H9 (cell line): ENCODE measurements around the gene MAD1L1. TPM values are rescaled to one million over a fixed set of nuclear protein-coding genes. Genes with fewer than 3 reads are reported as not detected.
A peak's percentile ranks its signal among the peaks of the same experiment; 100 is the strongest.

Experiments used
- DNase-seq: peaks from one replicate; pipeline ENCODE4 v3.0.0-alpha.2; 2017
- H2AFZ ChIP-seq: one replicate; pipeline ENCODE4 v1.6.1; 2013; ENCODE audit warnings: mild to moderate bottlenecking, low read length, control low read depth, moderate library complexity
- H2AK5ac ChIP-seq: 2 replicates; pipeline ENCODE4 v1.6.1; 2013; ENCODE audit warnings: low read length, control low read depth, mixed read lengths; ENCODE audit not compliant: insufficient read length
- H2BK120ac ChIP-seq: one replicate; pipeline ENCODE4 v1.6.1; 2013; ENCODE audit warnings: low read depth, mild to moderate bottlenecking, low read length, control low read depth, inconsistent platforms; ENCODE audit not compliant: poor library complexity, severe bottlenecking
- H2BK12ac ChIP-seq: 2 replicates; pipeline ENCODE4 v1.6.1; 2013; ENCODE audit warnings: low read length, control low read depth, mixed read lengths, low read depth; ENCODE audit not compliant: insufficient read length
- H2BK15ac ChIP-seq: 2 replicates; pipeline ENCODE4 v1.6.1; 2013; ENCODE audit warnings: low read depth, low read length, control low read depth
- H2BK20ac ChIP-seq: one replicate; pipeline ENCODE4 v1.6.1; 2013; ENCODE audit warnings: low read depth, mild to moderate bottlenecking, low read length, control low read depth, inconsistent platforms; ENCODE audit not compliant: poor library complexity, severe bottlenecking
- H2BK5ac ChIP-seq: 2 replicates; pipeline ENCODE4 v1.6.1; 2013; ENCODE audit warnings: low read length, control low read depth, mixed read lengths; ENCODE audit not compliant: insufficient read length
- H3K14ac ChIP-seq: 2 replicates; pipeline ENCODE4 v1.6.1; 2013; ENCODE audit warnings: low read length, control low read depth; ENCODE audit not compliant: insufficient read depth
- H3K18ac ChIP-seq: 2 replicates; pipeline ENCODE4 v1.6.1; 2013; ENCODE audit warnings: low read depth, mild to moderate bottlenecking, mixed read lengths, low read length, control low read depth; ENCODE audit not compliant: insufficient read length
- H3K23ac ChIP-seq: 2 replicates; pipeline ENCODE4 v1.6.1; 2013; ENCODE audit warnings: low read length, control low read depth, mixed read lengths, low read depth; ENCODE audit not compliant: insufficient read length
- H3K23me2 ChIP-seq: 2 replicates; pipeline ENCODE4 v1.6.1; 2013; ENCODE audit warnings: low read depth, mild to moderate bottlenecking, mixed read lengths, low read length, control low read depth; ENCODE audit not compliant: insufficient read length, poor library complexity, severe bottlenecking
- H3K27ac ChIP-seq: 2 replicates; pipeline ENCODE4 v1.5.1; 2013; ENCODE audit warnings: low read length, control low read depth, mixed read lengths, low read depth; ENCODE audit not compliant: insufficient read length
- H3K27me3 ChIP-seq: 2 replicates; pipeline ENCODE4 v1.6.1; 2013; ENCODE audit warnings: low read length, control low read depth, inconsistent platforms; ENCODE audit not compliant: insufficient read depth
- H3K4ac ChIP-seq: 2 replicates; pipeline ENCODE4 v1.6.1; 2013; ENCODE audit warnings: low read depth, mild to moderate bottlenecking, control low read depth, inconsistent platforms, low read length, moderate library complexity
- H3K4me1 ChIP-seq: 2 replicates; pipeline ENCODE4 v1.6.1; 2013; ENCODE audit warnings: low read length, control low read depth, inconsistent platforms; ENCODE audit not compliant: insufficient read depth
- H3K4me2 ChIP-seq: 2 replicates; pipeline ENCODE4 v1.6.1; 2013; ENCODE audit warnings: low read length, control low read depth, mixed read lengths; ENCODE audit not compliant: insufficient read length, insufficient read depth
- H3K56ac ChIP-seq: 2 replicates; pipeline ENCODE4 v1.6.1; 2013; ENCODE audit warnings: low read depth, mild to moderate bottlenecking, mixed read lengths, low read length, control low read depth; ENCODE audit not compliant: insufficient read length
- H3K79me1 ChIP-seq: 2 replicates; pipeline ENCODE4 v1.6.1; 2013; ENCODE audit warnings: low read depth, mild to moderate bottlenecking, moderate library complexity, low read length, control low read depth, inconsistent platforms; ENCODE audit not compliant: insufficient read depth, poor library complexity, severe bottlenecking
- H3K79me2 ChIP-seq: 2 replicates; pipeline ENCODE4 v1.6.1; 2013; ENCODE audit warnings: low read length, control low read depth, inconsistent platforms; ENCODE audit not compliant: insufficient read depth
- H3K9ac ChIP-seq: 2 replicates; pipeline ENCODE4 v1.6.1; 2013; ENCODE audit warnings: low read length, control low read depth, mixed read lengths; ENCODE audit not compliant: insufficient read length; ENCODE audit errors: extremely low read depth
- H3K9me3 ChIP-seq: one replicate; pipeline ENCODE4 v1.6.1; 2013; ENCODE audit warnings: low read depth, low read length, inconsistent platforms; ENCODE audit not compliant: control insufficient read depth
- H3T11ph ChIP-seq: one replicate; pipeline ENCODE4 v1.6.1; 2013; ENCODE audit warnings: mild to moderate bottlenecking, low read length, control low read depth, inconsistent platforms
- H4K20me1 ChIP-seq: one replicate; pipeline ENCODE4 v1.6.1; 2013; ENCODE audit not compliant: control insufficient read depth, insufficient read length, insufficient read depth
- H4K5ac ChIP-seq: 2 replicates; pipeline ENCODE4 v1.6.1; 2013; ENCODE audit warnings: low read depth, mild to moderate bottlenecking, mixed read lengths, low read length, control low read depth; ENCODE audit not compliant: insufficient read length
- H4K8ac ChIP-seq: replicated peaks from 2 replicates; pipeline ENCODE4 v1.6.1; 2013; ENCODE audit warnings: low read length, control low read depth, mixed read lengths, low read depth; ENCODE audit not compliant: insufficient read length
- H4K91ac ChIP-seq: 2 replicates; pipeline ENCODE4 v1.6.1; 2013; ENCODE audit warnings: low read depth, mild to moderate bottlenecking, moderate library complexity, mixed read lengths, low read length, control low read depth; ENCODE audit not compliant: insufficient read length
- H3K27ac Mint-ChIP-seq, 3 experiments: 2 replicates in 2 of 3; 3 replicates in 1 of 3; pipeline ENCODE4 v1.8.0; 2020 to 2021; ENCODE audit warnings: mixed read lengths in 3 of 3, mild to moderate bottlenecking in 1 of 3, moderate library complexity in 1 of 3
- H3K27me3 Mint-ChIP-seq: 2 replicates; pipeline ENCODE4 v1.8.0; 2021; ENCODE audit warnings: low read depth, mild to moderate bottlenecking, moderate library complexity, mixed read lengths
- H3K36me3 Mint-ChIP-seq, 3 experiments: 2 replicates in 2 of 3; 3 replicates in 1 of 3; pipeline ENCODE4 v1.8.0; 2020 to 2021; ENCODE audit warnings: low read depth in 3 of 3, mixed read lengths in 3 of 3; ENCODE audit not compliant: insufficient read depth in 1 of 3
- H3K4me1 Mint-ChIP-seq, 2 experiments: 2 replicates each; pipeline ENCODE4 v1.8.0; 2020; ENCODE audit warnings: mixed read lengths in 2 of 2
- H3K4me3 Mint-ChIP-seq, 2 experiments: 2 replicates in 1 of 2; 3 replicates in 1 of 2; pipeline ENCODE4 v1.8.0; 2020 to 2021; ENCODE audit warnings: mild to moderate bottlenecking in 2 of 2, mixed read lengths in 2 of 2, moderate library complexity in 1 of 2
- H3K9me3 Mint-ChIP-seq, 2 experiments: 2 replicates in 1 of 2; 3 replicates in 1 of 2; pipeline ENCODE4 v1.8.0; 2020; ENCODE audit warnings: mild to moderate bottlenecking in 2 of 2, mixed read lengths in 2 of 2, moderate library complexity in 1 of 2
- CTCF ChIP-seq: fragments of 200-600 bp; sonication (generic); conservative IDR thresholded peaks from 3 replicates; pipeline ENCODE4 v1.8.0; 2021; ENCODE audit warnings: antibody characterized with exemption, mild to moderate bottlenecking
- WGBS: extraction: QIAGEN DNeasy Blood & Tissue Kit; methylation state at CpG from one replicate; pipeline ENCODE4 v1.1.7; 2013; ENCODE audit warnings: missing lambda C conversion rate, low lambda C conversion rate, mixed read lengths; ENCODE audit not compliant: insufficient read length; ENCODE audit errors: extremely low coverage; 5-methylcytosine and 5-hydroxymethylcytosine counted together
- total RNA-seq: library from RNA; stranded (reverse); gene quantifications from 2 replicates; pipeline ENCODE4 v1.2.1, GENCODE V29; 2021

The MAD1L1 gene
- total RNA-seq, 1 experiment from 2014 or later: 39.0 TPM

DNA sequence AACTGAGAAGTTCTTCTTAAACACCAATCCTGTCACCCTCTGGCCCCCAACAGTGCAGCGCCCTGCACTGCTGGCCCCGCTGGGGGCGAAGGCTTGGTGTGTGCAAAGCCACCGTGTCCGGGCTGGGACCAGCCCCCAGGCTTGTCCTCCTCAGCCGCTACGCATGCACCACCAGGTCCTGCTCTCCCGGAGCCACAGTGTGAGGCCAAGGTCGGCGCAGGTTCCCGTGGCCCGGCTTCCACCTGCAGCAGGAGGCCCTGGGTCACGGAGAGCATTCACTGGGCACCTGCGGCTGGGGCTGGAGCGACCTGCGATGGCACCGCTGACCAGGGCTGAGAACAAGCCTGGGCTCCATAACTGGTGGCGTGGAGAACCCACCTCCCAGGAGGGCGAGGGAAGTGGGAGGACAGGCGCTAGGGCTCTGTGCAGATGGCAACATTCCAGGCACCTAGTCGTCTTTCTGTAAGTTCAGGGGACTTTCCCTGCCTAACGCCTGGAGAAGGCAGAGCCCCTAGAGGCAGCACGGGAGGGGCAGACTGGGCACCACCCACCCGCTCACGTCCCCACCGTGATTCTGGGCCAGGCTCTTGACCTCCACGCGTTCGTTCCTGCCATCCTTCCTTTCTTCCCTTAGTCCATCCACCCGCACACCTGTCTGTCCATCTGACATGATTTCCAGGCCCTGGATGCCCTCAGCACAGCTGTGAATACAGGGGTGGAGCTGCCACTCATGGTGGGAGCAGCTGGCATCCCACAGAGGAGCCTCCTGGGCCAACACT, 291.1 kb downstream of the MAD1L1 start:
- Histone ChIP-seq H3K4me1 (peaks cover 2% of the 10 kb centered on the region; the same call in 1 of the 2 replicates), H3K79me2 (no peaks in the 10 kb centered on the region), H3K27me3 (no peaks in the 10 kb centered on the region), H3K9ac (no peak overlapping the region), H2BK12ac (no peak overlapping the region), H2BK5ac (no peak overlapping the region), H2BK20ac (no peak overlapping the region), H3K23me2 (no peaks in the 10 kb centered on the region), H3T11ph (no peak overlapping the region), H4K8ac (no peak overlapping the region), H3K27ac (no peak overlapping the region), H4K5ac (no peak overlapping the region), H2BK120ac (no peak overlapping the region), H2AK5ac (no peak overlapping the region), H3K9me3 (peaks cover 8% of the 10 kb centered on the region), H2AFZ (no peak overlapping the region), H4K20me1 (no peaks in the 10 kb centered on the region), H3K4ac (no peak overlapping the region), H3K79me1 (no peaks in the 10 kb centered on the region), H3K56ac (no peak overlapping the region), H4K91ac (no peak overlapping the region), H2BK15ac (no peak overlapping the region), H3K18ac (no peak overlapping the region), H3K14ac (peak overlapping the region; percentile 10; the same call in 1 of the 2 replicates), H3K4me2 (no peak overlapping the region), H3K23ac (no peak overlapping the region)
- TF ChIP-seq CTCF: no peak
- Mint-ChIP-seq H3K4me3 (no peak overlapping the region), H3K4me1 (peaks cover 25 to 34% of the 10 kb centered on the region in 2 experiments), H3K36me3 (peaks cover 9 to 18% (median 13%) of the 10 kb centered on the region in 3 experiments), H3K9me3 (peaks cover 12 to 16% of the 10 kb centered on the region in 2 experiments), H3K27me3 (no peaks in the 10 kb centered on the region), H3K27ac (peak overlapping the region in 1 of 3 experiments; percentile 53; a peak in 2 of 7 replicates)
- WGBS: no CpG with 5 or more reads among the region's 30 CpGs
- DNase-seq: no peak
